PC-9 (cell line): Measurements from ENCODE around the gene ETNK2. TPM values are rescaled to one million over a fixed set of nuclear protein-coding genes. Genes with fewer than 3 reads are reported as not detected.

Experiments used
- BruUV-seq: library from RNA; stranded (reverse); fragments of 400-500 nt; replicated peaks from 2 replicates; lab custom pipeline; 2021; lab: Mats Ljungman, UMichigan
- CTCF ChIA-PET: fragments of 300-600 bp; sonication (Branson Sonifier 250); formaldehyde crosslinking; loops from one replicate; lab custom pipeline; 2022; ENCODE audit warnings: antibody characterized with exemption; lab: Charles Lee
- POLR2A ChIA-PET: fragments of 300-600 bp; sonication (Branson Sonifier 250); formaldehyde crosslinking; loops from one replicate; lab custom pipeline; 2022; ENCODE audit warnings: antibody characterized with exemption; ENCODE audit not compliant: unreplicated experiment; lab: Charles Lee
- DNase-seq, 2 experiments: peaks; one replicate each; pipeline versions ENCODE4 v3.0.0 to v3.0.0-alpha.2; 2015 to 2022; ENCODE audit warnings: mixed read lengths in 1 of 2
- H2AFZ ChIP-seq: fragments of 200-600 bp; sonication (generic); 2 replicates; pipeline ENCODE4 v1.8.1; 2017; ENCODE audit warnings: antibody characterized with exemption
- H3F3A ChIP-seq: fragments of 200-600 bp; sonication (generic); 2 replicates; pipeline ENCODE4 v1.8.1; 2017; ENCODE audit warnings: antibody characterized with exemption, mild to moderate bottlenecking, low read depth; ENCODE audit not compliant: insufficient read depth
- H3K27ac ChIP-seq: fragments of 200-600 bp; sonication (generic); 2 replicates; pipeline ENCODE4 v1.6.1; 2016; ENCODE audit warnings: mixed run types
- H3K27me3 ChIP-seq: fragments of 200-600 bp; sonication (generic); 2 replicates; pipeline ENCODE4 v1.6.1; 2016; ENCODE audit warnings: low read depth, mixed run types; ENCODE audit not compliant: insufficient read depth
- H3K36me3 ChIP-seq: fragments of 200-600 bp; sonication (generic); 2 replicates; pipeline ENCODE4 v1.6.1; 2016; ENCODE audit warnings: low read depth, mixed run types
- H3K4me1 ChIP-seq: fragments of 200-600 bp; sonication (generic); replicated peaks from 2 replicates; pipeline ENCODE4 v1.6.1; 2016; ENCODE audit warnings: mixed run types; ENCODE audit not compliant: insufficient read depth
- H3K4me2 ChIP-seq: fragments of 200-600 bp; sonication (generic); 2 replicates; pipeline ENCODE4 v1.6.1; 2017; ENCODE audit warnings: mixed run types
- H3K4me3 ChIP-seq: fragments of 200-600 bp; sonication (generic); 2 replicates; pipeline ENCODE4 v1.6.1; 2016; ENCODE audit warnings: mixed run types
- H3K79me2 ChIP-seq: fragments of 200-600 bp; sonication (generic); 2 replicates; pipeline ENCODE4 v1.6.1; 2017; ENCODE audit warnings: low read depth, mixed run types
- H3K9me2 ChIP-seq: fragments of 200-600 bp; sonication (generic); 2 replicates; pipeline ENCODE4 v1.8.1; 2017; ENCODE audit warnings: mild to moderate bottlenecking; ENCODE audit not compliant: insufficient read depth
- H3K9me3 ChIP-seq: fragments of 200-600 bp; sonication (generic); 2 replicates; pipeline ENCODE4 v1.8.1; 2016; ENCODE audit warnings: low read depth; ENCODE audit not compliant: insufficient read depth
- H4K20me1 ChIP-seq: fragments of 200-600 bp; sonication (generic); 2 replicates; pipeline ENCODE4 v1.8.1; 2017; ENCODE audit not compliant: insufficient read depth
- EZH2 ChIP-seq: fragments of 200-600 bp; sonication (generic); IDR thresholded peaks from 2 replicates; pipeline ENCODE4 v1.8.0; 2017; ENCODE audit warnings: antibody characterized with exemption, low read depth
- intact Hi-C: fragments of 100-400 bp; cut with micrococcal nuclease; formaldehyde crosslinking; loops from one replicate; pipeline ENCODE4 v1.10.0; 2022; ENCODE audit not compliant: unreplicated experiment
- total RNA-seq: library from RNA; stranded (reverse); gene quantifications from 2 replicates; pipeline ENCODE4 v1.2.3, GENCODE V29; 2021
- TF ChIP-seq, protein P1 (sequence below): fragments of 200-600 bp; sonication (generic); conservative IDR thresholded peaks from 2 replicates; pipeline ENCODE4 v1.6.1; 2017; ENCODE audit warnings: mixed run types, antibody characterized with exemption, mild to moderate bottlenecking, moderate library complexity

ETNK2 gene
- total RNA-seq, 1 experiment from 2014 or later, result 16.3 TPM

DNA sequence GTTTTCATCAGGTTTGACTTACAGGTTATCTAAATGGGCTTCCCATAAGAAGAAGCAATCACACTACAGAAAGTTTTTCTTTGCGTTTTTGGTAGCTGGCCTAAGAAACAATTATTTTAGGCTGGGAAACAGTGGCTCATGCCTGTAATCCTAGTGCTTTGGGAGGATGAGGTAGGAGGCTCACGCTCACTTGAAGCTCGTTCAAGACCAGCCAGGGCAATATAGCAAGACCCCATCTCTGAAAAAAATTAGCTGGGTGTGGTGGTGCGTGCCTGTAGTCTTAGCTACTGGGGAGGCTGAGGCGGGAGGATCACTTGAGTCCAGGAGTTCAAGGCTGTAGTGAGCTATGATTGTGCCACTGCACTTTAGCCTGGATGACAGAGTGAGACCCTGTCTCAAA lies 15.9 kb upstream of the ETNK2 start:
- Histone ChIP-seq H3K4me3 (no peak overlapping the region), H3K9me3 (peaks cover 24% of the 10 kb centered on the region), H3F3A (peaks cover 22% of the 10 kb centered on the region), H2AFZ (no peak overlapping the region), H4K20me1 (no peaks in the 10 kb centered on the region), H3K4me1 (peaks cover 29% of the 10 kb centered on the region), H3K27me3 (no peaks in the 10 kb centered on the region), H3K9me2 (no peaks in the 10 kb centered on the region), H3K79me2 (no peaks in the 10 kb centered on the region), H3K4me2 (no peak overlapping the region), H3K36me3 (peaks cover 10% of the 10 kb centered on the region; the same call in 1 of the 2 replicates), H3K27ac (no peak overlapping the region)
- DNase-seq, result no peak
- intact Hi-C loops, result no loop called here
- no TSS peak for BruUV-seq
- TF ChIP-seq, protein P1, sequence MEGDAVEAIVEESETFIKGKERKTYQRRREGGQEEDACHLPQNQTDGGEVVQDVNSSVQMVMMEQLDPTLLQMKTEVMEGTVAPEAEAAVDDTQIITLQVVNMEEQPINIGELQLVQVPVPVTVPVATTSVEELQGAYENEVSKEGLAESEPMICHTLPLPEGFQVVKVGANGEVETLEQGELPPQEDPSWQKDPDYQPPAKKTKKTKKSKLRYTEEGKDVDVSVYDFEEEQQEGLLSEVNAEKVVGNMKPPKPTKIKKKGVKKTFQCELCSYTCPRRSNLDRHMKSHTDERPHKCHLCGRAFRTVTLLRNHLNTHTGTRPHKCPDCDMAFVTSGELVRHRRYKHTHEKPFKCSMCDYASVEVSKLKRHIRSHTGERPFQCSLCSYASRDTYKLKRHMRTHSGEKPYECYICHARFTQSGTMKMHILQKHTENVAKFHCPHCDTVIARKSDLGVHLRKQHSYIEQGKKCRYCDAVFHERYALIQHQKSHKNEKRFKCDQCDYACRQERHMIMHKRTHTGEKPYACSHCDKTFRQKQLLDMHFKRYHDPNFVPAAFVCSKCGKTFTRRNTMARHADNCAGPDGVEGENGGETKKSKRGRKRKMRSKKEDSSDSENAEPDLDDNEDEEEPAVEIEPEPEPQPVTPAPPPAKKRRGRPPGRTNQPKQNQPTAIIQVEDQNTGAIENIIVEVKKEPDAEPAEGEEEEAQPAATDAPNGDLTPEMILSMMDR, result no peak
- TF ChIP-seq EZH2, result no peak
- ChIA-PET CTCF (no interaction called here), POLR2A (interaction anchor here (0.6 to 0.9 kb wide), 4 partner anchors 22 to 210 kb away, joined by 4 to 6 read pairs (median 5); no protein-coding TSS in a partner anchor)

DNA sequence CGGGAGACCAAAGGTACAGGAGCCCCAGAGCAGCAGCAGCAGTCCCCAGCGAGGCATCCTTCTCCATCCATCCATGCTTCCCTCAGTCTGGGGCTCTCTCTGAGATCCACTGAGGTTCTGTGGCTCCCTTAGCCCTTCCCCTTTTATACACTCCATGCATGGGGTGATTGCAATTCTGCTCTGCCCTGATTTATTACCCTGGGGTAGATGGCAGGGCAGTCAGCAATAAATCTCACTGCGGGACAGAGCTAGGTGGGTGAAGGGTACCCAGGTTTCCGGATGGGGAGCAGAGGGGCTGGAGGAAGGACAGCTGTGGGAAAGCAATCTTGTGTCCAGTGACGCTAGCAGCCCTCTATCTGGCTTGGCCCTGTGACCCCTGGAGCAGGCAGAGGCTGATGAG lies 14.4 kb upstream of the ETNK2 start, which contains the start of gene REN:
TSS of gene REN (minus strand) at position 119 of the 400 bp plus-strand sequence. CDS start at position 75, 44 bp downstream.
- CTCF ChIA-PET, result interaction anchor here (1.1 kb wide), 1 partner anchor 32 kb away, joined by 5 read pairs; no protein-coding TSS in a partner anchor
- no peak for DNase-seq
- Histone ChIP-seq H3K27me3 (no peaks in the 10 kb centered on the region), H2AFZ (no peak within 1 kb of the TSS), H3K4me3 (no peak within 1 kb of the TSS), H3K36me3 (peaks cover 10% of the 10 kb centered on the region; the same call in 1 of the 2 replicates), H3K27ac (no peak within 1 kb of the TSS), H3K9me2 (no peaks in the 10 kb centered on the region), H3K79me2 (no peaks in the 10 kb centered on the region), H4K20me1 (no peaks in the 10 kb centered on the region), H3K9me3 (peaks cover 24% of the 10 kb centered on the region), H3K4me2 (no peak within 1 kb of the TSS), H3K4me1 (peaks cover 28% of the 10 kb centered on the region), H3F3A (peaks cover 19% of the 10 kb centered on the region)
- intact Hi-C loops, result no loop called here
- POLR2A ChIA-PET, result no interaction called here
- TF ChIP-seq EZH2, result no peak
- TF ChIP-seq, protein P1, result no peak
- no TSS peak for BruUV-seq

DNA sequence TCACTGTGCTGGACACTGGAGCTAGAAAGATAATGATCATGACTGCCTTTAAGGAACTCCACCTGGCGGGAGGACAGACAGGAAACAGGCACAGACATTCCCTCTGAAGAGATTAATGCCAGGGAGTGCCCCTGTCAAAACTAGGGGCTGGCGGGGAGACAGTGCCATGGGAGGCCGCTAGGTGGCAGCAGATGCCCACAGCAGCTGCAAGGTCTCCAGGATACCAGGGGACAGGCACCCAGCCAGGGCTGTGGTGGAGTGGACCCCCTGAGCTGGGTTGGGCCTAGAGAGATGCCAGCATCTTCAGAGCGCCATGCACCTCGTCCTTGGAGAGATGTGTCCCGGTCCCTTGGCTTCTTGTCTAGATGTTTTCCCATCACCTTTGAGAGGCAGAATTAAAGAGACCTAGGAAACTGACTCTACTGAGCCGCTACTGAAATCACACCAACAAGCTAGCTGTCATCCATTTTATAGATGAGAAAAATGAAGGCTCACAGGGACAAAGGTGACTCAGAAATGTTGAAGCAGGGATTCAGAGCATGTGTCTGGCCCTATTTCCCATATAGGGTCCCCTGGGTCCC lies 10.7 kb upstream of the ETNK2 start:
- no peaks in the 10 kb centered on the region for H3K9me3 ChIP-seq
- no peaks in the 10 kb centered on the region for H4K20me1 ChIP-seq
- H3K4me2 ChIP-seq, result peak overlapping the region; percentile 29
- BruUV-seq, result no TSS peak
- no peak overlapping the region for H2AFZ ChIP-seq
- intact Hi-C loops, result loop anchor here (1.0 kb wide), 7 partner anchors 31 to 645 kb away; partner anchors contain the start of gene SNRPE
- H3K27ac ChIP-seq, result no peak overlapping the region
- TF ChIP-seq EZH2, result no peak
- TF ChIP-seq, protein P1, result peak; percentile 99
- CTCF ChIA-PET, result interaction anchor here (0.6 to 3.3 kb wide), 12 partner anchors 11 to 348 kb away, joined by 3 to 64 read pairs (median 4); partner anchors contain the start of genes ETNK2 and GOLT1A
- no peaks in the 10 kb centered on the region for H3K27me3 ChIP-seq
- POLR2A ChIA-PET, result no interaction called here
- no peaks in the 10 kb centered on the region for H3K36me3 ChIP-seq
- H3K4me1 ChIP-seq, result peaks cover 21% of the 10 kb centered on the region
- H3K79me2 ChIP-seq, result no peaks in the 10 kb centered on the region
- no peak overlapping the region for H3K4me3 ChIP-seq
- DNase-seq, result peak; percentile 93 to 94
- peaks cover 7% of the 10 kb centered on the region; the same call in 1 of the 2 replicates for H3F3A ChIP-seq
- no peaks in the 10 kb centered on the region for H3K9me2 ChIP-seq
